ENCODE measurements around the gene TTR. TPM values are rescaled to one million over a fixed set of nuclear protein-coding genes. Genes with fewer than 3 reads are reported as not detected.

Gene TTR
- total RNA-seq, 2 experiments from 2014 or later, result not detected

DNA sequence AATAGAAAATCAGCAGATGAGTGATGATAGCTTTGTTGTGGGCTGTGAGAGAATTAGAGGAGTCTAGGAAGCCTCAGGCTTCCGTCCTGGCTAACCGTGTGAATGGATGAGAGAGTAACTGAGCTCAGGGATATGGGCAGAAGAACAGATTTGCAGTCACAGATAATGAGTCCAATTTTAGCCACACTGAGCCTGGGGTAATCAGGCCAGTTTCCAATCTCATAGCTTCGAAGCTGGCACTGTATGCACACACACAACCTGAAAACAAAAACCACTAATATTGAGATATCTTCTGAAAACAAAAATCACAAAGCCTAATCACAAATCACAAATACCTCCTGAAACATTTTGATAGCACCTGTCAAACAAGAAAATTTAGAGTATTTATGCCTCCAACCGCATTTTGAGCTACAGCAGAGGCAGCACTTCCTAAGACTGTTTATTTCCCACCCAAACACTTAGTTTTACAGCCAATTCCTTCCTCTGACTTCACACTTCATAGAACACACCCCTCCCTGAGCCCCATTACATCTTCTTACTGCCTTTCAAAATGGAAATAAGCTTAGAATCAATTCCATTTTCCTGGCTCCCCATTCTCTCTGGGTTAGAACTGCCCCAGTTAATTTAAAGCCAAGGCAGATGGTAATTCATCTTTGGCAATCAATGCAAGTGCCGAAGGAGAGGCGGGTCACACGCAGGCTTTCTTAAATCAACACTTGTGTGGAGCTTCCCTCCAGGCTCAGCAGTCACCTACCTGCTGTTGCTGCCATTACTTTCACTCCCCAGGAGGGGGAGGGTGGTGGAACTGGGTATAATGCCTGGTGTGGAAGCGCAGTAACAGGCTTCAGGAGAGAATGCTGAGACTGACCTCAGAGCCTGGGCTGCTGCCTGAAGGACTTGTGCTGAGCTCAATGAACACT is 18.9 kb downstream of the TTR start:
- ATAC-seq (no peak), DNase-seq (no peak)
- Mint-ChIP-seq H3K9me3 (ENCODE audit: low read depth) (no peaks in the 10 kb centered on the region), H3K4me3 (no peak overlapping the region), H3K27me3 (peaks cover 6% of the 10 kb centered on the region), H3K27ac (no peak overlapping the region), H3K4me1 (no peaks in the 10 kb centered on the region), H3K36me3 (no peaks in the 10 kb centered on the region)
- CTCF ChIA-PET, result interaction anchor here (1.1 kb wide), 1 partner anchor 14 kb away, joined by 3 read pairs; no protein-coding TSS in a partner anchor

DNA sequence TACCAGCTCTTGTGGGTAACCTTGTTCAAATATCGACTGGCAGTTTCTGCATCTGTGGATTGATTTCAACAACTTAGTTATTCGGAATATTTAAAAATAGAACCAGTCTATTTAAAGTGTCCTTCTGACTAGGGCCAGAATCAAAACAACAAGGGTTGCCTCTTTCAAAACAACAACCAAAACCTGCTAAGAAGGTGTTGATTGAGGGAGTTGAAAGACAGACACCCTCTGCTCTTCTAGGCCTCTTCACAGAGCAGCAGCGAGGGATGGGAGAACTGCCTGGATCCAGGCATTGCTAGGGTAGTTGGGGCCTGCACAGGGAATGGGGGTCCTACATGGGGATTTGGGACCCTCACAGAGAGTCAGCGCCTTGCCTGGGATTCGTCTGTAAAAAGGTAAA is 19.8 kb downstream of the TTR start:
- Mint-ChIP-seq H3K9me3 (ENCODE audit: low read depth) (no peaks in the 10 kb centered on the region), H3K4me1 (no peaks in the 10 kb centered on the region), H3K27ac (no peak overlapping the region), H3K36me3 (no peaks in the 10 kb centered on the region), H3K4me3 (no peak overlapping the region), H3K27me3 (peaks cover 6% of the 10 kb centered on the region)
- CTCF ChIA-PET, result no interaction called here
- no peak for DNase-seq
- ATAC-seq, result no peak

DNA sequence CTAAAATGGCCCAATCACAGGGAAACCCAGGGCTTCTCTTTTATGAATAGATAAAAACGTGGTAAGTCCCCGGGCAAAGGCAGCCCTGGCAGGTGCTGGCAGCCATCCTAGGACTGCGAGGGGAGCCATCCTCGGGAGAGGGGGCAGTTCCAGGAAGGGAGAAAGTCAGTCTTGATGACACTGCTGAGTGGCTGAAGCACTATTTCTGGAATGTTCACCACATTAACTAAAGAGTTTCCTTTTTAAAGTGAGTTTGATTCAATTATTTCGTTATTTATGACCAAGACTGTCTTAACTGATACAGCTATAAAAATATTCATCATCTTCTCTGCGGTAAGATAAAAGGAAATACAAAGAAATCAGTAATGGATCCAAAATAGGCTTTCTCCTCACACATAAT is 20.4 kb downstream of the TTR start:
- H3K4me1 Mint-ChIP-seq, result no peaks in the 10 kb centered on the region
- no peak for DNase-seq
- no peak overlapping the region for H3K27ac Mint-ChIP-seq
- no peak overlapping the region for H3K4me3 Mint-ChIP-seq
- ATAC-seq, result no peak
- H3K27me3 Mint-ChIP-seq, result peaks cover 9% of the 10 kb centered on the region
- no peaks in the 10 kb centered on the region for H3K9me3 Mint-ChIP-seq (ENCODE audit: low read depth)
- H3K36me3 Mint-ChIP-seq, result no peaks in the 10 kb centered on the region
- CTCF ChIA-PET, result no interaction called here

DNA sequence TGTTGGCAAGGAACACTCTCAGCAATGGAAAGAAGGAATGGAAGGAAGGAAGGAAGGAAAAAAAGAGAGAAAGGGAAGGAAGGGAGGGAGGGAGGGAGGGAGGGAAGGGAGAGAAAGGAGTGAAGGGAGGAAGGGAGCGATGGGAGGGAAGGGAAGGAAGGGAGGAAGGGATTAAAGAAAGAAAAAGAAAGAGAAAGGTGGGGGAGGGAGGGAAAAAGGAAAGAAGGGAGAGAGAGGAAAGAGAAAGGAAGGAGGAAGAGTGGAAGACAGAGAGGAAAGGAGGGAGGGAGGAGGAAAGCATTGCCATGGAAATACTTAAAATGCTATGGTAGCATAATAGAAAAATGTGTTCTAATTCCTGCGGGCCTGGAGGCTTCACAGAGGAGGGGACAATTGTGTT is 22.4 kb downstream of the TTR start:
- ATAC-seq (no peak), DNase-seq (no peak)
- Mint-ChIP-seq H3K27me3 (peaks cover 10% of the 10 kb centered on the region), H3K4me1 (no peaks in the 10 kb centered on the region), H3K4me3 (no peak overlapping the region), H3K27ac (no peak overlapping the region), H3K9me3 (ENCODE audit: low read depth) (no peaks in the 10 kb centered on the region), H3K36me3 (no peaks in the 10 kb centered on the region)
- CTCF ChIA-PET, result interaction anchor here (1.1 kb wide), 1 partner anchor 32 kb away, joined by 3 read pairs; no protein-coding TSS in a partner anchor

DNA sequence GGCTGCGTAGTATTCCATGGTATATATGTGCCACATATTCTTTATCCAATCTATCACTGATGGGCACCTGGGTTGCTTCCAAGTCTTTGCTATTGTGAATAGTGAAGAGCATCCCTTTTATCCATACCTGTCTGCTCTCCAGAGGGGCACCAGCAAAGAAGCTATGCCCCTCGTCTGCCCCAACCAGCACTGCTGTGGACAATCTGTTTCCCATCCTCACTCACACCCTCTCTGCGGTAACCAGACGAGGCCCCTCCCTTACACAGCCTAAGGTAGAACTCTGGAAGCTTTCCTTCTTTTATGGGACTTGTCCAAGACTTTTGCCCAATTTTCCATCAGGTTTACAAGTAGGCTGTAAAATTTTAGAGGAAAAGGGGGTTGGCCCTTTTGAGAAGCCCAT is 24.9 kb downstream of the TTR start:
- Mint-ChIP-seq H3K27ac (no peak overlapping the region), H3K27me3 (peaks cover 10% of the 10 kb centered on the region), H3K4me3 (no peak overlapping the region), H3K9me3 (ENCODE audit: low read depth) (no peaks in the 10 kb centered on the region), H3K4me1 (no peaks in the 10 kb centered on the region), H3K36me3 (no peaks in the 10 kb centered on the region)
- ATAC-seq (no peak), DNase-seq (no peak)
- CTCF ChIA-PET, result no interaction called here

DNA sequence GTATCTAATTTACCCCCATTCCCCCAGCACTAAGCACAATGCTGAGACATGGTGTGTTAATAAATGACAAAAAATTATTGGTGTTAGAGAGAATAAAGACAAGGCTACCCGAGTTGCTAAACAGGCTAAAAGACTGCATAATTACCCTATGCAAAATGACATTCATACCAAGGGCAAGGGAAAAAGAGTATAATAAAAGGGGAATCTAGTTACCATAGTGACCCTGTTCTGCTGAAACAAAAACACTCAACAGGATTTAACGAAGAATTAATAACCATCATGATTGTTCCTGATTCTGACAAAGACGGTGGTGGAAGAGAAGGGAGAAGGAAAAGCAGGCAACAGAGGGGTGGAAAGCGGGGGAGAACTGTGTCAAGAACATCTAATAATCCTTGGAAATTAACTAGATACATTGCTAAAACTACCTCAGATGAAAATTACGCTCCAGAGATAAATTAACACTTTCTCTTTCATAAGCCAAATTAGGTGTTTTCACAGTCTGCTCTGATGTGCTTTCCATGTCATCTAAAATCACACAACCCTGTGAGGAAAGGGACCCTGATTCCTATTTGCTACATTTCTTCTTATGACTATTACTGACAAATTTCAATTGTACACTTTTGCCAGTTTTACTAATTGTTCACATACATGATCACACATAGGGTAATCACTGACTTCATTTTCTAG is 25.5 kb downstream of the TTR start:
- CTCF ChIA-PET, result no interaction called here
- H3K4me3 Mint-ChIP-seq, result no peak overlapping the region
- H3K27ac Mint-ChIP-seq, result no peak overlapping the region
- no peaks in the 10 kb centered on the region for H3K9me3 Mint-ChIP-seq (ENCODE audit: low read depth)
- H3K36me3 Mint-ChIP-seq, result no peaks in the 10 kb centered on the region
- DNase-seq, result no peak
- H3K27me3 Mint-ChIP-seq, result peaks cover 6% of the 10 kb centered on the region
- no peak for ATAC-seq
- no peaks in the 10 kb centered on the region for H3K4me1 Mint-ChIP-seq

DNA sequence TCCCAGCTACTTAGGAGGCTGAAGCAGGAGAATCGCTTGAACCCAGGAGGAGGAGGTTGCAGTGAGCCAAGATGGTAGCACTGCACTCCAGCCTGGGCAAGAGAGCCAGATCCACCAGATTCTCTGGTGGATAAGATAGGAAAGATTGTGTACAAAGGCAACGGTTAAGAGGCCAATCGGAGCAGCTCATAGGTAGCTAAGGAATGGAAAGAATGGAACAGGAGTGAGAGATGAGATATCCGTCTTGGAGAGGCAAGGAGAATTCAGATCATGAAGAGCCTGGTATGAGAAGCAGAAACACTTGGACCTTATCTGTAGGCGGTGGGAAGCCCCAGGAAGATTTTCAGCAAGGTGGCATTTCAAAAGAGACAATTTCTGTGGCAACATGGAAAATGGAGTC is 27.1 kb downstream of the TTR start:
- H3K4me3 Mint-ChIP-seq, result no peak overlapping the region
- H3K4me1 Mint-ChIP-seq, result no peaks in the 10 kb centered on the region
- H3K27ac Mint-ChIP-seq, result no peak overlapping the region
- no peaks in the 10 kb centered on the region for H3K9me3 Mint-ChIP-seq (ENCODE audit: low read depth)
- ATAC-seq, result no peak
- H3K27me3 Mint-ChIP-seq, result peaks cover 8% of the 10 kb centered on the region
- DNase-seq, result no peak
- H3K36me3 Mint-ChIP-seq, result no peaks in the 10 kb centered on the region
- CTCF ChIA-PET, result no interaction called here

DNA sequence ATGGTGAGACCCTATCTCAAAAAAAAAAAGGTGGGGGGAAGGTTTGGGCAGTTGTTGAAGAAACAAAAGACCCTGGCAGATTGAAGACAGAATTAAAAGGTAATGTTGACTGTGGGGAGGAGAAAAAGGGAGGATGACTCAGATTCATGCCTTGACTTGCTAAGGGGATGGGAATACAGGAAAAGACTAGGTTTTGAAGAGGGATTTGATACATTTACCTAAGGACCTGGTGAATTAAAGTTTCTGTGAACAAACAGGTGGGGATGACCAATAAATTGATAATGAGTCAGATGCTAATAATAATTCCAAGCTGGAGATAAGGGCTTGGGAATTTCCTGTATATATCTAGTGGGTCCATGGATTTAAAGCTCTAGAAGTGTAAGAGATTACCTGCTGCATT is 27.6 kb downstream of the TTR start:
- no peak overlapping the region for H3K27ac Mint-ChIP-seq
- DNase-seq (no peak), ATAC-seq (no peak)
- no peaks in the 10 kb centered on the region for H3K4me1 Mint-ChIP-seq
- H3K36me3 Mint-ChIP-seq, result no peaks in the 10 kb centered on the region
- no peaks in the 10 kb centered on the region for H3K9me3 Mint-ChIP-seq (ENCODE audit: low read depth)
- CTCF ChIA-PET, result no interaction called here
- no peak overlapping the region for H3K4me3 Mint-ChIP-seq
- H3K27me3 Mint-ChIP-seq, result peaks cover 8% of the 10 kb centered on the region

DNA sequence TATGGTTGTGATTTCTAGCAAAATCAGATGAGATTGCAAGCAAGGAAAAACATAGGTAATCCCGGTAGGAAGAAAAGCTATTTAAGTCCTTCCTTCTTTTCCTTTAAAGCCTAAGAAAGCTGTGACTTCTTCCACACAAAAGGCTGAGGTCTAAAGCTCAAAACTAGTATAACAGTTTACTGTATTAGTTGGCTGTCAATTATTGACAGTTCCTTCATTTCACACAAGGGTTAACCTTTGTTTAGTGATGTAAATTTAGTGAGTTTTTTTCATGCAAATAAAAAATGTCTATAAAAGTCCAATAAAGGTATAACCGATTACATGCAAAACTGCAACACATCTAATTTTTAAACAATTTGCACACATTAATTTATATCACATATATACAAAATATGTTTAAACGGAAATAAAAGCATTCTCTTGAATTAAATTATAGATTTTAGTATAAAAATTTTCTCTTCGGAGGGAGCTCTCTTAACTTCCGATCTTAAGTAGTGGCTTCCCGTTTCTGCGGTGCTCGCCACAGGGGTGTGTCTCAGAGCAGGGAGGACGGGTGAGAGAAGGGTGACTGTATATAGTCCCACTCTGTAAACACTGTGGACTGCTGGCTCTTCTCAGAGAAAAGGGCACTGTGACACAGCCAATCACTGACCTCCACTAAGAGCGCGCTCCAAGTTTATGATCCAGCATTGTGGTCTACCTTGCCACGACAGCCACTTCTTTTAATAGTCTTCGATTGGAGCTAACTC is 33.4 kb downstream of the TTR start:
- no peaks in the 10 kb centered on the region for H3K4me1 Mint-ChIP-seq
- no peak overlapping the region for H3K27ac Mint-ChIP-seq
- H3K4me3 Mint-ChIP-seq, result no peak overlapping the region
- no peaks in the 10 kb centered on the region for H3K36me3 Mint-ChIP-seq
- CTCF ChIA-PET, result no interaction called here
- no peak for ATAC-seq
- no peaks in the 10 kb centered on the region for H3K9me3 Mint-ChIP-seq (ENCODE audit: low read depth)
- peaks cover 2% of the 10 kb centered on the region for H3K27me3 Mint-ChIP-seq
- no peak for DNase-seq

DNA sequence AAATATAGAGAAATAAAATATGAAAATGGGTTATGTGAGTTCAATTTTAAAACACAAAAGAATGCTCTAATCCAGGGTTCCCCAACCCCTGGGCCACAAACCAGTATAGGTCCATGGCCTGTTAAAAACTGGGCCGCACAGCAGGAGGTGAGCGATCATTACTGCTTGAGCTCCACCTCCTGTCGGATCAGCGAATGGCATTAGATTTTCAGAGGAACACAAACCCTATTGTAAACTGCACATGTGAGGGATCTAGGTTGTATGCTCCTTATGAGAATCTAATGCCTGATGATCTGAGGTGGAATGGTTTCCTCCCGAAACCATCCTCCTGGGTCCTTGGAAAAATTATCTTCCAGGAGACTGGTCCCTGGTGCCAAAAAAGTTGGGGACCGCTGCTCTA is 34.7 kb downstream of the TTR start:
- Mint-ChIP-seq H3K4me3 (no peak overlapping the region), H3K4me1 (no peaks in the 10 kb centered on the region), H3K27me3 (peaks cover 2% of the 10 kb centered on the region), H3K27ac (no peak overlapping the region), H3K36me3 (no peaks in the 10 kb centered on the region), H3K9me3 (ENCODE audit: low read depth) (no peaks in the 10 kb centered on the region)
- CTCF ChIA-PET, result no interaction called here
- no peak for ATAC-seq
- DNase-seq, result no peak

DNA sequence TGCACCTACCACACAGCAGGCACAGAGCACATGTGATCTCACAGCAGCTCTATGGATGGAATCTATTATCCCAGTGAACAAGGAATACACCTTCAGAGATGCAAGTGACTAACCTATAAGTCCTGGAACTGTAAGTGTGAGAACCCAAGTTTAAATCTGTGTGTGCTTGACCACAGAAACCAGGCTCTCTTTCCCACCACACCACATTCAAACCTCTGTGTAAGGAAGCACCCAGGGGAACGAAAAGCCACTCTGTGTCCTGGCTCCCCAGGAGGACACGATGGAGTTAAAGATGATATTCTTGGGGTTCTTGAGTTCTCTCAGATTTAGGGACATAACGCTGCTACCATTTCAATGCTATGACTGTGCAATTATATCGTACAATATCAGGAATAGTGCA is 38.9 kb downstream of the TTR start:
- Mint-ChIP-seq H3K4me1 (peaks cover 14% of the 10 kb centered on the region), H3K4me3 (no peak overlapping the region), H3K27me3 (peaks cover 10% of the 10 kb centered on the region), H3K9me3 (ENCODE audit: low read depth) (no peaks in the 10 kb centered on the region), H3K36me3 (peaks cover 2% of the 10 kb centered on the region), H3K27ac (no peak overlapping the region)
- no peak for ATAC-seq
- no peak for DNase-seq
- CTCF ChIA-PET, result interaction anchor here (0.6 kb wide), 1 partner anchor 90 kb away, joined by 3 read pairs; no protein-coding TSS in a partner anchor

DNA sequence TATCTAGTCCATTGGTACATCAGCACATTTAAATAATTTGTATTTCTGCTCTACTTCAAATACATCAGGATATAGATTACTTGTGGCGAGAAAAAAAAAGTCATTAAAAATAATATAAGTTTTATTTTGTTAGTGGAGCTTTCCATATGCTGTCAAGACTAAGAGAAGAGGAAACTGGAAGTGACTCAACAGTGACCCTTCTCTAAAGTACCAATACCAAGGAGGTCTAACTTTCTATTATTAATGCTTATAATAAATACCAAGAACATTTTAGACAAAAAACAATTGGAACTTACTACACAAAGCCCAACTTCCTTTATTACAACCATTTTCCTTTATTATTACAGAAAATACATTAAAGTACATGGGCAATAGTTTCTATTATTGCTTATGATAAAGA is 39.8 kb downstream of the TTR start:
- Mint-ChIP-seq H3K4me3 (no peak overlapping the region), H3K27ac (no peak overlapping the region), H3K4me1 (peaks cover 14% of the 10 kb centered on the region), H3K36me3 (peaks cover 2% of the 10 kb centered on the region), H3K9me3 (ENCODE audit: low read depth) (no peaks in the 10 kb centered on the region), H3K27me3 (peaks cover 10% of the 10 kb centered on the region)
- CTCF ChIA-PET, result no interaction called here
- DNase-seq (no peak), ATAC-seq (no peak)

DNA sequence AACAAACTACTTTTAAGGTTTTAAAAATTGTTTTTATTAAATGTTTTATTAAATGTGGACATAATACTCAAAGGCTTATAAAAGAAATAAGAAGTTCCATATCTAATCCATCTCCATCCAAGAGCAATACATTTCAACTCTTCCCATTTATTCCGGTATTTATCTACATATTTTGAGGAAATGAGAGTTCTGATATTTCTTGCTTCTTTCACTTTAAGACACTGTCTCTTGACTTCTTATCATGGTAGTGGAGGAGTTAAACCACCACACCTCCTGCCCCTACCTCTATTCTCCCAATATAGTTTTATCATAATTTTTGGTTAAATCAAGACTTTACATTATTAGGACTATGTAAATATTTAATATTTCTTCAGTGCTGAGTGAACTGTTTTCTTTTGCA is 40.7 kb downstream of the TTR start:
- DNase-seq, result no peak
- no peak for ATAC-seq
- H3K36me3 Mint-ChIP-seq, result peaks cover 2% of the 10 kb centered on the region
- H3K27me3 Mint-ChIP-seq, result peaks cover 12% of the 10 kb centered on the region
- H3K4me3 Mint-ChIP-seq, result no peak overlapping the region
- H3K9me3 Mint-ChIP-seq (ENCODE audit: low read depth), result no peaks in the 10 kb centered on the region
- H3K27ac Mint-ChIP-seq, result no peak overlapping the region
- H3K4me1 Mint-ChIP-seq, result peaks cover 14% of the 10 kb centered on the region
- CTCF ChIA-PET, result no interaction called here
